LNCaP clone FGC (cell line): ENCODE results near the gene SMC3.

Experiments
- DNase-seq: peaks from one replicate; pipeline ENCODE4 v3.0.0-alpha.2; 2011; ENCODE audit warnings: low read depth
- H3K4me3 ChIP-seq: 2 replicates; pipeline ENCODE4 v1.5.1; 2011; ENCODE audit warnings: mild to moderate bottlenecking, low read depth, low read length, control low read depth
- TF ChIP-seq, protein P1 (sequence below): IDR thresholded peaks from 2 replicates; pipeline ENCODE4 v1.5.1; 2012; ENCODE audit warnings: mild to moderate bottlenecking; ENCODE audit not compliant: control insufficient read depth, insufficient read depth; ENCODE audit errors: extremely low read depth

The SMC3 gene

DNA sequence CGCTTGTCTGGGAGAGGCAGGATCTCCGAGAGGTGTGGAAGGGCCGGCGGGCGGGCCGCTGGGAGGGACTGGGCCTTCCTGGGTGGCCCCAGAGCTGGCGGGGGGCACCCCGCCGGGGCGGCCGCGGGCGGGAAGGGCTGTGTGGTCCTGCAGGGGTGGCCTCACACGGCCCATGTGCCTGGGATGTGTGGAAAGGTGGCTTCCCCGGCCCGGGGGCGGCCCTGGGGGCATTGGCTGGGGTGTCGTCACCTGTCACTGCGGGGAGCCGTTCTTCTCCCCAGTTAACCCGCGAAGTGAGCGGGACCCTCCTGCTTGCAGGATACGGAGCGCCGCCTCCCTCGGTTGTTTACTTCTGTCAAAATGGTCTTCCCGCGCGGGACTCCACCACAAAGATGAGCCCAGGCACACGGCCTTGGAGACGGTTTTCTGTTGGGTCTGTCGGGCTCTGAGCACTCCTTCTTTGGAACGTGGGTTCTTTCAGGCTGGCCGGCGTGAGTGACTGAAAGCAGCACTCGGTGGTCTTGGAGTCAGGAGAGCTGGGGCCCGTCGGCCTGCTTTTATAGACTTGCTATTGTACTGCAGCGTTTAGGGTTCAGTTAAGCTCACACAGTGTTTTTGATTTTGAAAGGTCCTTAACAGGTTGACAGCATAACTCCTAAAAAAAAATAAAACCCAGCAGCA, 700 bp downstream of the SMC3 start:
- TF ChIP-seq, protein P1, sequence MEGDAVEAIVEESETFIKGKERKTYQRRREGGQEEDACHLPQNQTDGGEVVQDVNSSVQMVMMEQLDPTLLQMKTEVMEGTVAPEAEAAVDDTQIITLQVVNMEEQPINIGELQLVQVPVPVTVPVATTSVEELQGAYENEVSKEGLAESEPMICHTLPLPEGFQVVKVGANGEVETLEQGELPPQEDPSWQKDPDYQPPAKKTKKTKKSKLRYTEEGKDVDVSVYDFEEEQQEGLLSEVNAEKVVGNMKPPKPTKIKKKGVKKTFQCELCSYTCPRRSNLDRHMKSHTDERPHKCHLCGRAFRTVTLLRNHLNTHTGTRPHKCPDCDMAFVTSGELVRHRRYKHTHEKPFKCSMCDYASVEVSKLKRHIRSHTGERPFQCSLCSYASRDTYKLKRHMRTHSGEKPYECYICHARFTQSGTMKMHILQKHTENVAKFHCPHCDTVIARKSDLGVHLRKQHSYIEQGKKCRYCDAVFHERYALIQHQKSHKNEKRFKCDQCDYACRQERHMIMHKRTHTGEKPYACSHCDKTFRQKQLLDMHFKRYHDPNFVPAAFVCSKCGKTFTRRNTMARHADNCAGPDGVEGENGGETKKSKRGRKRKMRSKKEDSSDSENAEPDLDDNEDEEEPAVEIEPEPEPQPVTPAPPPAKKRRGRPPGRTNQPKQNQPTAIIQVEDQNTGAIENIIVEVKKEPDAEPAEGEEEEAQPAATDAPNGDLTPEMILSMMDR: no peak
- peak overlapping the region; percentile 84 for H3K4me3 ChIP-seq
- DNase-seq: no peak

GRCh38 chr10:110569122-110569521, 1.6 kb downstream of the SMC3 start:
- no peak for DNase-seq
- TF ChIP-seq, protein P1: no peak
- peak overlapping the region; percentile 84 for H3K4me3 ChIP-seq

DNA sequence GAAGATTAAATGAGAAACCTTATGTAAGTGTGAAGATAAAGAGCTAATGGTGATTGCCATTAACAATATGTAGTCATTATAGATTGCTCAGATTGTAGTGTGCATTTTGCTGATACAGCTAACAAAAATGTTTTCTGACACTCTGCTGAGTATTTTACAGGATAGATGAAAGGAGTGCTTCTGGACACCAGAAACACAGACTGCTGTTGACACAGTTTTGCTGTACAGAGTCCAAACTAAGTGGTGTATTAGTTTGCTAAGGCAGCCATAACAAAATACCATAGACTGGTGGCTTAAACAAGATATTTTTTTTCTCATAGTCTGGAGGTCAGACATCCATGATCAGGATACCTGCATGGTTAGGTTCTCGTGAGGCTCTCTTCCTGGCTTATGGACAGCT, 2.2 kb downstream of the SMC3 start:
- no peak overlapping the region for H3K4me3 ChIP-seq
- no peak for DNase-seq
- TF ChIP-seq, protein P1: no peak

DNA sequence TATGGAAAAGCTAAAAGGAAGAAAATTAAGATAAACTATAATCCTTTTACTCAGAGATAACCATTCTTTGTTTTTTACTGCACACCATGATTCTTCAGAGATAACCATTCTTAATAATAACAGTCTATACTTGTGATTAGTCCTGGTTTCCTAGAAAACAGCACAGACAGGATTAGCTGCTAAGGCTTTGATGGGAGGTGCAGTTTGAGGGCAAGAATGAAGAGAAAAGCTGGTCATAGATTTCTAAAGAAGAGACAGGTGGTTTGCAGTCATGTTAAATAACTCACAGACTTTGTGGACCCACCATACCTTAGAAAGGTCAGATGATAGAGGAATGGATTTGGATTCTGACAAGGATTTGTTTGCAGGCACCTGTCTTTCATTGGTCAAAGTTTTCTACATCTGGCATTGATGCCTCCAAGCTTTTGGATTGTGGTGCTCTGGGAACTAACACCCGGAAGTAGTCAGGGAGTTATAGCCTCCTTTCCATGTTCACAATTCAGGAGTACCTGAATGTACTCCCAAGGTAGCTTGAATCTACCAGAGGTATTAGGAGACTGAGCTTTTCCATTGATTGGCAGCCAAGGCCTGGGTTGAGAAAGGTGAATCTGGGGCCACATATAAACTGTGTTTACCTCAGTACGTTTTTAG, 3.7 kb downstream of the SMC3 start:
- H3K4me3 ChIP-seq: no peak overlapping the region
- no peak for DNase-seq
- TF ChIP-seq, protein P1: no peak

- TF ChIP-seq, protein P1: no peak
- DNase-seq: no peak
- no peak overlapping the region for H3K4me3 ChIP-seq
Measured at GRCh38 chr10:110572862-110573261, 5.4 kb downstream of the SMC3 start.

DNA sequence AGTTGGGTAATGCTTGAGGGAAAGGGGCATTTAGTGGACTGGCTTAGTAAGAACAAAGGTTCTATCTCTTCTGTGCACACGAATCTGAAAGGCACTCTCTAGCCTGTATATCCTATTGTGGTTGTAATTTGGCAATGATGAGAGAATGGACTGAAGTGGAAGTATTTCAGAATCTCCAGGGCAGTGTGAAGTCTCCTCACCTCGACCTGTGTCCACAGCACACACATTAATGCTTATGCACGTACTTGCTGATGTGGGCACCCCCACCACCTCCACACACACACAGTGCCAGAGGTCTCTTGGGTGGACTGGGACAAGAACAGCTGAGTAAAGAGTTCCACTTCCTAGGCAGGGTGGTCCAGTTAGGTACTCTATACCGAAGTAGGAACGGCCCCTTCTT, 6.9 kb downstream of the SMC3 start:
- no peak overlapping the region for H3K4me3 ChIP-seq
- TF ChIP-seq, protein P1: no peak
- no peak for DNase-seq
